Measurements from ENCODE around the gene PPP2R5C.
"Not testable (repeated sequence)": the region's sequence is repeated elsewhere in the genome, so short reads cannot be mapped to it uniquely, and the experiment has no call there.

PPP2R5C gene

GRCh38 chr14:101956179-101956885, 194.8 kb downstream of the PPP2R5C start:
- DNase-seq: no peak

- DNase-seq: no peak
Measured at GRCh38 chr14:101957406-101958234, 196.1 kb downstream of the PPP2R5C start.

GRCh38 chr14:101958418-101959180, 197.1 kb downstream of the PPP2R5C start:
- no peak for DNase-seq

GRCh38 chr14:101959277-101959676, 197.8 kb downstream of the PPP2R5C start:
- DNase-seq: no peak

GRCh38 chr14:101960225-101960624, 198.7 kb downstream of the PPP2R5C start:
- no peak for DNase-seq

GRCh38 chr14:101961011-101961721, 199.7 kb downstream of the PPP2R5C start:
- DNase-seq: peak; percentile 18

- no peak for DNase-seq
Measured at GRCh38 chr14:101961746-101962502, 200.4 kb downstream of the PPP2R5C start.

GRCh38 chr14:101962503-101962874, 201.0 kb downstream of the PPP2R5C start:
- DNase-seq: no peak

- no peak for DNase-seq
Measured at GRCh38 chr14:101963052-101963451, 201.5 kb downstream of the PPP2R5C start.

GRCh38 chr14:101963656-101964296, 202.3 kb downstream of the PPP2R5C start:
- DNase-seq: no peak

GRCh38 chr14:101964297-101965180, 203.0 kb downstream of the PPP2R5C start, which contains the start of gene DYNC1H1:
DYNC1H1 (plus strand) TSS chr14:101964573; CDS start chr14:101964692, 119 bp downstream.
- peak; percentile 12 for DNase-seq

GRCh38 chr14:101965181-101965544, 203.7 kb downstream of the PPP2R5C start:
- no peak for DNase-seq

- DNase-seq: no peak
Measured at GRCh38 chr14:101965770-101966722, 204.5 kb downstream of the PPP2R5C start.

- DNase-seq: no peak
Measured at GRCh38 chr14:101966742-101967141, 205.2 kb downstream of the PPP2R5C start.

- DNase-seq: no peak
Measured at GRCh38 chr14:101968186-101968585, 206.7 kb downstream of the PPP2R5C start.

- no peak for DNase-seq
Measured at GRCh38 chr14:101969481-101969880, 208.0 kb downstream of the PPP2R5C start.

- no peak for DNase-seq
Measured at GRCh38 chr14:101970830-101971400, 209.4 kb downstream of the PPP2R5C start.

GRCh38 chr14:101971458-101971857, 209.9 kb downstream of the PPP2R5C start:
- DNase-seq: not testable (repeated sequence)

Measured in SIG-M5 (cell line).